K562 (cell line): Measurements from ENCODE around the gene PLCB3. TPM values are rescaled to one million over a fixed set of nuclear protein-coding genes. Genes with fewer than 3 reads are reported as not detected.
A peak's percentile ranks its signal among the peaks of the same experiment; 100 is the strongest.

Experiments
- ELF2 ChIP-seq: fragments of 250-450 bp; sonication (Bioruptor Pico); IDR thresholded peaks from 2 replicates; pipeline ENCODE4 v1.5.0; 2021; ENCODE audit warnings: mild to moderate bottlenecking
- MBD2 ChIP-seq: sonication (generic); IDR thresholded peaks from 2 replicates; pipeline ENCODE4 v1.6.1; 2016; ENCODE audit warnings: low read depth, borderline replicate concordance
- MGA ChIP-seq: fragments of 450-650 bp; IDR thresholded peaks from 2 replicates; pipeline ENCODE4 v1.6.1; 2016; ENCODE audit warnings: mild to moderate bottlenecking, moderate library complexity
- PATZ1 ChIP-seq: fragments of 250-450 bp; sonication (Bioruptor Pico); IDR thresholded peaks from 2 replicates; pipeline ENCODE4 v1.5.0; 2020; ENCODE audit warnings: mild to moderate bottlenecking, borderline replicate concordance
- PKNOX1 ChIP-seq: fragments of 450-650 bp; IDR thresholded peaks from 2 replicates; pipeline ENCODE4 v1.6.1; 2016
- THAP12 ChIP-seq: fragments of 250-450 bp; sonication (Bioruptor Pico); IDR thresholded peaks from 2 replicates; pipeline ENCODE4 v1.9.0; 2021; ENCODE audit warnings: mild to moderate bottlenecking, inconsistent platforms
- ZNF133 ChIP-seq: fragments of 250-450 bp; sonication (Bioruptor Pico); IDR thresholded peaks from 2 replicates; pipeline ENCODE4 v1.4.0; 2020; ENCODE audit warnings: mild to moderate bottlenecking
- ZNF408 ChIP-seq: fragments of 250-450 bp; sonication (Bioruptor Pico); IDR thresholded peaks from 2 replicates; pipeline ENCODE4 v1.4.0; 2020; ENCODE audit warnings: low read depth, mild to moderate bottlenecking, moderate library complexity
- ZNF766 ChIP-seq: fragments of 200-800 bp; sonication (Bioruptor generic); conservative IDR thresholded peaks from 2 replicates; pipeline ENCODE4 v1.6.1; 2016; ENCODE audit warnings: missing genetic modification characterization, missing compliant biosample characterization
- polyA plus RNA-seq, 8 experiments: library from polyadenylated mRNA; depleted of rRNA in 4 of 8; stranded (reverse) in 5 of 8; unstranded in 3 of 8; fragments of >200 nt; fragmentation: Nextera tagmentation in 2 of 8; fragmentation: Illumina TruSeq in 1 of 8; extraction: Ambion mirVana in 2 of 8; extraction: Trizol in 1 of 8; gene quantifications; 2 replicates each; pipeline versions ENCODE4 v1.2.1 to v1.2.3, GENCODE V29; 2011 to 2014; ENCODE audit warnings: inconsistent platforms in 1 of 8, missing spikeins in 1 of 8
- total RNA-seq, 7 experiments: library from RNA; depleted of rRNA in 6 of 7; stranded (reverse); fragments of >200 nt in 6 of 7; fragmentation: Illumina TruSeq in 2 of 7; extraction: Trizol in 2 of 7; gene quantifications; 2 replicates each; pipeline versions ENCODE4 v1.2.1 to v1.2.3, GENCODE V29; 2011 to 2021; ENCODE audit warnings: low replicate concordance in 1 of 7

PLCB3 gene
- total and polyA plus RNA-seq, 9 of the 15 experiments (the other 6 are each of a cell fraction or from before 2014, with no cell fraction given): 0.31 to 44.8 (median 14.6) TPM

GRCh38 chr11:64305691-64306562 lies 54.6 kb downstream of the PLCB3 start (continued):
- TF ChIP-seq PKNOX1: no peak
- TF ChIP-seq ZNF408 (CRISPR knock-in tag): no peak
- 0 out of 2 replicates have a peak, but pooled peaks have one; percentile 24 for TF ChIP-seq ZNF766
- TF ChIP-seq MGA: no peak
- peak; percentile 39 for TF ChIP-seq MBD2
- TF ChIP-seq ELF2: no peak
- TF ChIP-seq ZNF133 (CRISPR knock-in tag): no peak
- TF ChIP-seq PATZ1 (CRISPR knock-in tag): no peak
- 0 out of 2 replicates have a peak, but pooled peaks have one; percentile 23 for TF ChIP-seq THAP12 (CRISPR knock-in tag)
